A549 (cell line): Measurements from ENCODE around the gene TNK1. TPM values are rescaled to one million over a fixed set of nuclear protein-coding genes. Genes with fewer than 3 reads are reported as not detected.
A peak's percentile ranks its signal among the peaks of the same experiment; 100 is the strongest.

ENCODE experiments used
- ATAC-seq, 2 experiments: fragments of 200-7000 bp in 1 of 2; fragments of >200 bp in 1 of 2; cut with Nextera tagmentation in 1 of 2; cut with Tn5 transposase in 1 of 2; 3 replicates each; pipeline versions ENCODE4 v1.8.0 to v1.9.1; 2018 to 2020; ENCODE audit warnings: mild to moderate bottlenecking in 1 of 2, moderate library complexity in 1 of 2
- CTCF ChIA-PET: fragments of 300-600 bp; sonication (Branson Sonifier 250); formaldehyde crosslinking; extraction: SDS; loops from one replicate; lab custom pipeline; 2021; ENCODE audit warnings: antibody characterized with exemption, inconsistent platforms; lab: Yijun Ruan, JAX
- POLR2A ChIA-PET: fragments of 350-600 bp; formaldehyde crosslinking; extraction: SDS; loops from one replicate; lab custom pipeline; 2021; ENCODE audit warnings: antibody characterized with exemption, inconsistent platforms; lab: Yijun Ruan, JAX
- DNase-seq, 2 experiments: peaks; one replicate each; pipeline versions ENCODE4 v3.0.0 to v3.0.0-alpha.2; 2011 to 2016; ENCODE audit warnings: low read depth in 1 of 2, low spot score in 1 of 2
- FAIRE-seq: peaks from 2 replicates; lab custom pipeline; 2011; peaks lifted over from hg19 to GRCh38; lab: Jason Lieb, UNC
- H3K27ac ChIP-seq, 2 experiments: fragments of >200 bp; sonication (Bioruptor Twin); formaldehyde crosslinking; 3 replicates each; pipeline ENCODE4 v1.5.1; 2016 to 2017
- H3K4me1 ChIP-seq: fragments of >200 bp; sonication (Bioruptor Twin); formaldehyde crosslinking; 3 replicates; pipeline ENCODE4 v1.6.1; 2016
- H3K4me2 ChIP-seq: fragments of >200 bp; sonication (Bioruptor Twin); formaldehyde crosslinking; 3 replicates; pipeline ENCODE4 v1.6.1; 2016
- H3K4me3 ChIP-seq: fragments of >200 bp; sonication (Bioruptor Twin); formaldehyde crosslinking; 3 replicates; pipeline ENCODE4 v1.5.1; 2016
- H3K9me3 ChIP-seq: fragments of >200 bp; sonication (Bioruptor Twin); formaldehyde crosslinking; 3 replicates; pipeline ENCODE4 v1.6.1; 2016
- CBX2 ChIP-seq: fragments of 200-600 bp; sonication (generic); IDR thresholded peaks from 2 replicates; pipeline ENCODE4 v1.6.1; 2016; ENCODE audit warnings: low read depth, mild to moderate bottlenecking, borderline replicate concordance
- CHD4 ChIP-seq: fragments of 200-600 bp; sonication (generic); IDR thresholded peaks from 2 replicates; pipeline ENCODE4 v1.6.1; 2016; ENCODE audit warnings: antibody characterized with exemption, mild to moderate bottlenecking, borderline replicate concordance
- EHF ChIP-seq: fragments of 250-450 bp; sonication (Bioruptor Pico); IDR thresholded peaks from 2 replicates; pipeline ENCODE4 v1.5.0; 2020; ENCODE audit warnings: mild to moderate bottlenecking
- ESRRA ChIP-seq: fragments of 150-350 bp; IDR thresholded peaks from 2 replicates; pipeline ENCODE4 v1.6.1; 2014; ENCODE audit warnings: mild to moderate bottlenecking, low read length, borderline replicate concordance
- FOSB ChIP-seq: fragments of 250-450 bp; sonication (Bioruptor Pico); IDR thresholded peaks from 2 replicates; pipeline ENCODE4 v1.5.0; 2020; ENCODE audit warnings: mild to moderate bottlenecking, moderate library complexity
- FOSL2 ChIP-seq, 2 experiments: fragments of 450-650 bp in 1 of 2; fragments of >200 bp in 1 of 2; sonication (Bioruptor Twin) in 1 of 2; formaldehyde crosslinking; IDR thresholded peaks; 2 replicates each; pipeline versions ENCODE4 v1.5.0 to v1.6.1; 2016 to 2020; ENCODE audit warnings: mild to moderate bottlenecking in 1 of 2, moderate library complexity in 1 of 2
- HEYL ChIP-seq: fragments of 250-450 bp; sonication (Bioruptor Pico); IDR thresholded peaks from 2 replicates; pipeline ENCODE4 v1.8.0; 2021; ENCODE audit warnings: mild to moderate bottlenecking, moderate library complexity
- HOXB13 ChIP-seq: fragments of 250-450 bp; sonication (Bioruptor Pico); IDR thresholded peaks from 2 replicates; pipeline ENCODE4 v1.5.0; 2020; ENCODE audit warnings: low read depth, mild to moderate bottlenecking, moderate library complexity
- JUN ChIP-seq, 2 experiments: fragments of >200 bp; sonication (Bioruptor Twin); formaldehyde crosslinking; IDR thresholded peaks; 2 replicates in 1 of 2; 3 replicates in 1 of 2; pipeline ENCODE4 v1.6.1; 2016 to 2017
- JUNB ChIP-seq: fragments of >200 bp; sonication (Bioruptor Twin); formaldehyde crosslinking; IDR thresholded peaks from 2 replicates; pipeline ENCODE4 v1.6.1; 2016
- MAZ ChIP-seq: fragments of 150-350 bp; IDR thresholded peaks from 2 replicates; pipeline ENCODE4 v1.6.1; 2014; ENCODE audit warnings: antibody characterized with exemption, low read depth, low read length, borderline replicate concordance
- RAD21 ChIP-seq, 2 experiments: fragments of >200 bp in 1 of 2; sonication (Bioruptor Twin) in 1 of 2; formaldehyde crosslinking in 1 of 2; IDR thresholded peaks in 1 of 2; conservative IDR thresholded peaks in 1 of 2; 2 replicates in 1 of 2; 3 replicates in 1 of 2; pipeline ENCODE4 v1.6.1; 2012 to 2018; ENCODE audit warnings: inconsistent platforms in 1 of 2
- RARB ChIP-seq: fragments of 250-450 bp; sonication (Bioruptor Pico); IDR thresholded peaks from 2 replicates; pipeline ENCODE4 v1.8.0; 2021; ENCODE audit warnings: mild to moderate bottlenecking, moderate library complexity
- RFX5 ChIP-seq: fragments of 450-650 bp; IDR thresholded peaks from 2 replicates; pipeline ENCODE4 v1.7.1; 2014; ENCODE audit warnings: antibody characterized with exemption, mild to moderate bottlenecking, moderate library complexity
- RNF2 ChIP-seq: fragments of 200-600 bp; sonication (generic); IDR thresholded peaks from 2 replicates; pipeline ENCODE4 v1.6.1; 2016; ENCODE audit warnings: low read depth, mild to moderate bottlenecking, antibody characterized with exemption, moderate library complexity, borderline replicate concordance
- ZC3H11A ChIP-seq: fragments of 450-650 bp; IDR thresholded peaks from 2 replicates; pipeline ENCODE4 v1.6.1; 2014; ENCODE audit warnings: antibody characterized with exemption, mild to moderate bottlenecking
- ZNF302 ChIP-seq: fragments of 250-450 bp; sonication (Bioruptor Pico); IDR thresholded peaks from 2 replicates; pipeline ENCODE4 v1.9.0; 2021; ENCODE audit warnings: inconsistent platforms, mild to moderate bottlenecking, moderate library complexity
- ZSCAN20 ChIP-seq: fragments of 250-450 bp; sonication (Bioruptor Pico); IDR thresholded peaks from 2 replicates; pipeline ENCODE4 v1.8.0; 2022; ENCODE audit warnings: mild to moderate bottlenecking, moderate library complexity
- WGBS: methylation state at CpG from one replicate; pipeline ENCODE4 v1.1.6; 2017; ENCODE audit errors: missing lambda C conversion rate; 5-methylcytosine and 5-hydroxymethylcytosine counted together
- polyA plus RNA-seq, 4 experiments: library from polyadenylated mRNA; depleted of rRNA in 3 of 4; stranded (reverse); fragments of >200 nt; fragmentation: RNase III in 1 of 4; extraction: RNeasy Plus Mini Kit Qiagen cat#74134 plus additional on column Dnase treatment in 1 of 4; gene quantifications; 2 replicates in 3 of 4; 3 replicates in 1 of 4; pipeline ENCODE4 v1.2.3, GENCODE V29; 2011 to 2017
- TF ChIP-seq, protein P1 (sequence below): fragments of 250-450 bp; sonication (Bioruptor Pico); IDR thresholded peaks from 2 replicates; pipeline ENCODE4 v1.5.0; 2020; ENCODE audit warnings: low read depth, mild to moderate bottlenecking, moderate library complexity
- TF ChIP-seq, protein P2 (sequence below): fragments of >200 bp; sonication (Bioruptor Twin); formaldehyde crosslinking; IDR thresholded peaks from 3 replicates; pipeline ENCODE4 v1.6.1; 2016
- TF ChIP-seq, protein P3 (sequence below): fragments of >200 bp; sonication (Bioruptor Twin); formaldehyde crosslinking; IDR thresholded peaks from 3 replicates; pipeline ENCODE4 v1.5.1; 2016
- TF ChIP-seq, protein P4 (sequence below): fragments of 450-650 bp; IDR thresholded peaks from 2 replicates; pipeline ENCODE4 v1.6.1; 2014; ENCODE audit warnings: antibody characterized with exemption
- TF ChIP-seq, protein P5 (sequence below): fragments of 250-450 bp; sonication (Bioruptor Pico); IDR thresholded peaks from 2 replicates; pipeline ENCODE4 v1.5.0; 2021; ENCODE audit warnings: mild to moderate bottlenecking, moderate library complexity, borderline replicate concordance

TNK1 gene
- polyA plus RNA-seq, 2 of the 4 experiments (the other 2 are of a cell fraction), result 1.2 to 2.2 TPM

DNA sequence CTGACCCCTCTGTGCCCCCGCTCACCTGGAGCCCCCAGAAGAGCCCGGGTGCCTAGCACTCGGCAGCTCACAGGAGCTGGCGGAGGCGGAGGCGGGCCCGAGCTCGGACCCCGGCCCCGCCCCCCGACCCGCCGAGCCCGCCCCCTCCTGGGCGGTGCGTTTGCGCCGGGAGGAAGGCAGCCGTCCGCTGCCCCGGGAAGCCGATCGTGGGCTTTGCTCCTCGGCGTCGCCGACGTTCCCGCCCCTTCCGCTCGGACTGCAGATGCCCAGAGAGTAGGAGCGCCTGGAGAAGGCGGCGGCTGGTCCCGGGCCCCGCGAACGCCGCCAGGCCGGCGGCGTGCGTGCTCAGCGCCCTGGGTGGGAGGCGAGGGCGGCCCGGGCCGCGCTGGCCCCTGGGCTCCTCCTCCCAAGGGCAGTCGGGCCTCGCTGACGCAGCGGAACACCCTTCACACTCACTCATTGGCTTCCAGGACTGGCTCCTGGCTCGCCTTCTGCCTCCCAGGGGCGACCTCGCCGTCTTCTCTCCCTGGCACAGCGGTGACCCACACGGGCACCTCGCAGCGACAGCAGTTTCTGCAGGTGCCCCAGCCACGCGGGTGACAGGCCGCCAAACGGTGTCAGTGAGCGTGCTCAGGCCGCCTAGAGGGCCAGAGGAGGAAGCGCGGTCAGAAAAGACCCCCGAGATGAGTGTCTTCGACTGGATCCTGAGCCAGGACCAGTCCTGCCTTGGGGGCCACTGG lies 13.7 kb downstream of the TNK1 start, which contains the start of gene PLSCR3 (continued):
- TF ChIP-seq, protein P1, sequence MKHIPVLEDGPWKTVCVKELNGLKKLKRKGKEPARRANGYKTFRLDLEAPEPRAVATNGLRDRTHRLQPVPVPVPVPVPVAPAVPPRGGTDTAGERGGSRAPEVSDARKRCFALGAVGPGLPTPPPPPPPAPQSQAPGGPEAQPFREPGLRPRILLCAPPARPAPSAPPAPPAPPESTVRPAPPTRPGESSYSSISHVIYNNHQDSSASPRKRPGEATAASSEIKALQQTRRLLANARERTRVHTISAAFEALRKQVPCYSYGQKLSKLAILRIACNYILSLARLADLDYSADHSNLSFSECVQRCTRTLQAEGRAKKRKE, result 0 out of 2 replicates have a peak, but pooled peaks have one; percentile 48
- TF ChIP-seq, protein P2, sequence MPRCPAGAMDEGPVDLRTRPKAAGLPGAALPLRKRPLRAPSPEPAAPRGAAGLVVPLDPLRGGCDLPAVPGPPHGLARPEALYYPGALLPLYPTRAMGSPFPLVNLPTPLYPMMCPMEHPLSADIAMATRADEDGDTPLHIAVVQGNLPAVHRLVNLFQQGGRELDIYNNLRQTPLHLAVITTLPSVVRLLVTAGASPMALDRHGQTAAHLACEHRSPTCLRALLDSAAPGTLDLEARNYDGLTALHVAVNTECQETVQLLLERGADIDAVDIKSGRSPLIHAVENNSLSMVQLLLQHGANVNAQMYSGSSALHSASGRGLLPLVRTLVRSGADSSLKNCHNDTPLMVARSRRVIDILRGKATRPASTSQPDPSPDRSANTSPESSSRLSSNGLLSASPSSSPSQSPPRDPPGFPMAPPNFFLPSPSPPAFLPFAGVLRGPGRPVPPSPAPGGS, result peak; percentile 97
- TF ChIP-seq JUN (IDR thresholded peaks at IDR 0.05) (peak; percentile 87 to 93; a peak in 4 of 5 replicates), HOXB13 (CRISPR knock-in tag) (peak; percentile 85)
- TF ChIP-seq, protein P3, sequence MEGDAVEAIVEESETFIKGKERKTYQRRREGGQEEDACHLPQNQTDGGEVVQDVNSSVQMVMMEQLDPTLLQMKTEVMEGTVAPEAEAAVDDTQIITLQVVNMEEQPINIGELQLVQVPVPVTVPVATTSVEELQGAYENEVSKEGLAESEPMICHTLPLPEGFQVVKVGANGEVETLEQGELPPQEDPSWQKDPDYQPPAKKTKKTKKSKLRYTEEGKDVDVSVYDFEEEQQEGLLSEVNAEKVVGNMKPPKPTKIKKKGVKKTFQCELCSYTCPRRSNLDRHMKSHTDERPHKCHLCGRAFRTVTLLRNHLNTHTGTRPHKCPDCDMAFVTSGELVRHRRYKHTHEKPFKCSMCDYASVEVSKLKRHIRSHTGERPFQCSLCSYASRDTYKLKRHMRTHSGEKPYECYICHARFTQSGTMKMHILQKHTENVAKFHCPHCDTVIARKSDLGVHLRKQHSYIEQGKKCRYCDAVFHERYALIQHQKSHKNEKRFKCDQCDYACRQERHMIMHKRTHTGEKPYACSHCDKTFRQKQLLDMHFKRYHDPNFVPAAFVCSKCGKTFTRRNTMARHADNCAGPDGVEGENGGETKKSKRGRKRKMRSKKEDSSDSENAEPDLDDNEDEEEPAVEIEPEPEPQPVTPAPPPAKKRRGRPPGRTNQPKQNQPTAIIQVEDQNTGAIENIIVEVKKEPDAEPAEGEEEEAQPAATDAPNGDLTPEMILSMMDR, result peak; percentile 28

DNA sequence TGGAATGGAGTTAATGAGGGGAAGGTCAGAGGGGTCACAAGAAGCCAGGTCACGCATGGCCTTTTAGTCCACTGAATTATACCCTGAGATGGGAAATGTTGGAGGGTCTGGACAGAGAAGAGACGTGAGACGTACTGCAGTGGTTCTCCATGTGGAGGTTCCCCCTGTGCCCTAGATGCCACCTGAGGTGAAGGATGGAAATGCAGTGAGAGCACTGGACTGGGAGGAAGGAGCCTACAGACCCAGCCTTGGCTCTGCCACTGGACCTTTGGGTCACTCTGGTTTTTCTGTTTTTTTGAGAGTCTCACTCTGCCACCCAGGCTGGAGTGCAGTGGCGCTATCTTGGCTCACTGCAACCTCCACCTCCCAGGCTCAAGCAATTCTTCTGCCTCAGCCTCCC lies 15.3 kb downstream of the TNK1 start:
- DNase-seq (no peak), FAIRE-seq (no peak), ATAC-seq (no peak)
- POLR2A ChIA-PET, result interaction anchor here (2.9 kb wide), 1 partner anchor 7 kb away, joined by 26 read pairs; the partner anchor contains the start of gene TMEM256
- H3K4me2 ChIP-seq, result no peak overlapping the region
- H3K27ac ChIP-seq, result no peak overlapping the region
- no peak overlapping the region for H3K4me3 ChIP-seq
- H3K9me3 ChIP-seq, result no peaks in the 10 kb centered on the region
- TF ChIP-seq RAD21 (conservative IDR thresholded peaks at IDR 0.05 in 1 of 2, IDR thresholded peaks at IDR 0.05 in 1 of 2), result no peak
- TF ChIP-seq MAZ, result no peak
- TF ChIP-seq EHF (CRISPR knock-in tag), result no peak
- no peak for TF ChIP-seq FOSL2 (IDR thresholded peaks at IDR 0.05)
- no peak for TF ChIP-seq FOSL2 (CRISPR knock-in tag; IDR thresholded peaks at IDR 0.05)
- no peak for TF ChIP-seq FOSB
- no peak for TF ChIP-seq ZC3H11A
- TF ChIP-seq, protein P4, sequence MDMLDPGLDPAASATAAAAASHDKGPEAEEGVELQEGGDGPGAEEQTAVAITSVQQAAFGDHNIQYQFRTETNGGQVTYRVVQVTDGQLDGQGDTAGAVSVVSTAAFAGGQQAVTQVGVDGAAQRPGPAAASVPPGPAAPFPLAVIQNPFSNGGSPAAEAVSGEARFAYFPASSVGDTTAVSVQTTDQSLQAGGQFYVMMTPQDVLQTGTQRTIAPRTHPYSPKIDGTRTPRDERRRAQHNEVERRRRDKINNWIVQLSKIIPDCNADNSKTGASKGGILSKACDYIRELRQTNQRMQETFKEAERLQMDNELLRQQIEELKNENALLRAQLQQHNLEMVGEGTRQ, result no peak
- no peak for TF ChIP-seq ZSCAN20 (CRISPR knock-in tag)
- no peak for TF ChIP-seq CBX2
- TF ChIP-seq JUN (IDR thresholded peaks at IDR 0.05), result no peak
- no peak for TF ChIP-seq JUNB
- 97% methylated on average over 4 of the region's 4 CpGs for WGBS
- CTCF ChIA-PET, result interaction anchor here (1.4 to 17.1 kb wide), 3 partner anchors 40 to 42 kb away, joined by 6 to 139 read pairs (median 34); partner anchors contain the start of genes KCTD11 and TMEM95
- H3K4me1 ChIP-seq, result peaks cover 20% of the 10 kb centered on the region; the same call in 1 of the 3 replicates

DNA sequence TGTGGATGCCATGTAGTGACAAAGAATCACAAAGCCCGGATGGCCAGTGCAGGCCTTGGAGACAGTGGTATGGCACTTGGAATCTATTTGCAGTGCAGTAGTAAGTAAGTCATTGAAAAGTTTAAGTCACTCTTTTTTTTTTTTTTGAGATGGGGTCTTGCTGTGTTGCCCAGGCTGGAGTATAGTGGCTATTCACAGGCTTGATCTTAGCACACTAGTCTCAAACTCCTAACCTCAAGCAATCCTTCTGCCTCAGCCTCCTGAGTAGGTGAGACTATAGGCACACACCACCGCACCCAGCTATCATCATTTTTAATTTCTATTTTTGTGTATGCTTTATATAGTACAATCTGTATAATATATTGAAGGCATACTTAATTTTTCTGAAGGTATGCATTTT lies 17.7 kb downstream of the TNK1 start:
- FAIRE-seq, result no peak
- 79% methylated on average over 2 of the region's 2 CpGs for WGBS

More for the DNA sequence above, 17.7 kb downstream of the TNK1 start:
- no peak overlapping the region for H3K4me3 ChIP-seq
- POLR2A ChIA-PET, result interaction anchor here (0.7 to 0.9 kb wide), 2 partner anchors 38 to 45 kb away, joined by 3 to 4 read pairs; no protein-coding TSS in a partner anchor
- CTCF ChIA-PET, result interaction anchor here (0.8 to 4.9 kb wide), 9 partner anchors 10 to 162 kb away, joined by 3 to 34 read pairs (median 6); partner anchors contain the start of gene TMEM95
- DNase-seq, result no peak
- H3K9me3 ChIP-seq, result no peaks in the 10 kb centered on the region
- ATAC-seq, result no peak
- H3K27ac ChIP-seq, result no peak overlapping the region
- no peak overlapping the region for H3K4me2 ChIP-seq
- peaks cover 24% of the 10 kb centered on the region for H3K4me1 ChIP-seq
- TF ChIP-seq ZNF302 (CRISPR knock-in tag) (no peak), RNF2 (no peak), HEYL (no peak), RFX5 (no peak), RARB (no peak), CHD4 (no peak), ESRRA (no peak)
- TF ChIP-seq, protein P5, sequence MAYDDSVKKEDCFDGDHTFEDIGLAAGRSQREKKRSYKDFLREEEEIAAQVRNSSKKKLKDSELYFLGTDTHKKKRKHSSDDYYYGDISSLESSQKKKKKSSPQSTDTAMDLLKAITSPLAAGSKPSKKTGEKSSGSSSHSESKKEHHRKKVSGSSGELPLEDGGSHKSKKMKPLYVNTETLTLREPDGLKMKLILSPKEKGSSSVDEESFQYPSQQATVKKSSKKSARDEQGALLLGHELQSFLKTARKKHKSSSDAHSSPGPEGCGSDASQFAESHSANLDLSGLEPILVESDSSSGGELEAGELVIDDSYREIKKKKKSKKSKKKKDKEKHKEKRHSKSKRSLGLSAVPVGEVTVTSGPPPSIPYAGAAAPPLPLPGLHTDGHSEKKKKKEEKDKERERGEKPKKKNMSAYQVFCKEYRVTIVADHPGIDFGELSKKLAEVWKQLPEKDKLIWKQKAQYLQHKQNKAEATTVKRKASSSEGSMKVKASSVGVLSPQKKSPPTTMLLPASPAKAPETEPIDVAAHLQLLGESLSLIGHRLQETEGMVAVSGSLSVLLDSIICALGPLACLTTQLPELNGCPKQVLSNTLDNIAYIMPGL (CRISPR knock-in tag), result no peak
